ENCODE results near the gene ADAMTS17.

The ADAMTS17 gene

DNA sequence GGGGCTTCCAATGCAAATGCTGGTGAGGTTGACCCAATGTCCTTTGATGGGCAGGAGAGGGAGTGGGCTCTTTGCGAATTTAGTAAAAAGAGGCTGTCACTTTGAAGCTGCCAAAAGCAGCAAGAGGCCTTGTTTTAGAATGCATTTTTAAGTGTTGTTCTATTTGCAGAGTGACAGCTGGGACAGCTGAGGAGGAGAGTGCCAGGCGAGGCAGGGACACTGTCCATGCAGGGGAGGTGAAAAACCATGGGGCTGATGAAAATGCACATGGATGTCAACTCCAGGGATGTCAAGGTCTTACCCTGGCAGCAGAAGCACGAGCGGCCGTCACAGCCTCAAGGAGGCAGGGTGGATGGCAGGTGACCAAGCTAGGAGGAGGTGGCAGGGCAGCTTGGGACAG is 279.8 kb downstream of the ADAMTS17 start:
- DNase-seq: no peak

DNA sequence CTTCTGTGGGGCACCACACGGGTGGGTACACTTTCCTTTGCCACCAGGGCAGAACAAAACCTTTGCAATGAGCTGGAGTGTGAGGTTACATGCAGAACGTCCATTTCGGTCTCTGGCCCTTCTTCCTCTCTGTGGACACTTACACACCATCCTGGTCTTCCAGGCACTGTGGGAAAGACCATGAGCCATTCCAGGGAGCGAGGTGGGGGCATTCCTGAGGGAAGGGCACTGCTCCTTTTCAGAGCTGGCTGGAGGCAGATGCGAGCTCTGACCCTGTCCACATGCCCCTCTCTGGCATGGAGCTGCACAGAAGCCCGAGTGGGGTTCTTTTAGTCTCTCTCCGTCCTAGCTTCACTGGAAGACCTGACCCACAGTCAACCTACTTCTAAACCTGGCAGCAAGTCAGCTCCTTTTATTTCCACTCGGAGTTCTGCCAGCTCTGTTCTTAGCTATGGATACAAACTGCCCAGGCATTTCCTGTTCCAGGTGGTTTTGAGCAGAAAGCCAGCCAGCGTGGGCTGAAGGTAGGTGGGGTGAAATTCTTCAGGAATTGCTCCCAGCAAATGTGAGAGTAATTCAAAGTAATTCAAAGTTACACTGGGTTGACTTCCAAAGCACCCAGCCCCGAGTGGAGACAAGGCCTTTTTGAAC is 281.4 kb downstream of the ADAMTS17 start:
- DNase-seq: no peak

GRCh38 chr15:100059521-100059920 is 282.3 kb downstream of the ADAMTS17 start:
- no peak for DNase-seq

GRCh38 chr15:100059094-100059493 is 282.7 kb downstream of the ADAMTS17 start:
- no peak for DNase-seq

DNA sequence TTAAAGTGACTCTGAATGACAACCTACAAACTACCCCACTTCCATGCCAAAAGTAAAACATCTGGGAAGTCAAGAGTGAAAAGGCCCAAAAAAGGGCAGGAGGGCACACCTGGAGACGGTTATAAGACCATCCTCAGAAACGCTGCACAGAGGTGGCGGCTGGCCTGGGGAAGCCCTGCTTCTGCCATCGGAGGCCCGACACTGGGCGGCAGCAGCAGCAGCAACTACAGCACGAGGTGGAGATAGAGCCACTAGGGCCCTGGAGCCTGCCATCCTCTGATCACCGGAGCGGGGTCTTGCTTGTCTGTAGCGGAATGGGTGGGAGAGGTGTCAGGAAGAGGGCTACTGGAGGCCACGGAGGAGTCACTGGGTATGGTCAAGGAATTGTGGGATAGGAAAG is 283.3 kb downstream of the ADAMTS17 start:
- DNase-seq: no peak

- DNase-seq: no peak
Observed at GRCh38 chr15:100057281-100057680, 284.5 kb downstream of the ADAMTS17 start.

DNA sequence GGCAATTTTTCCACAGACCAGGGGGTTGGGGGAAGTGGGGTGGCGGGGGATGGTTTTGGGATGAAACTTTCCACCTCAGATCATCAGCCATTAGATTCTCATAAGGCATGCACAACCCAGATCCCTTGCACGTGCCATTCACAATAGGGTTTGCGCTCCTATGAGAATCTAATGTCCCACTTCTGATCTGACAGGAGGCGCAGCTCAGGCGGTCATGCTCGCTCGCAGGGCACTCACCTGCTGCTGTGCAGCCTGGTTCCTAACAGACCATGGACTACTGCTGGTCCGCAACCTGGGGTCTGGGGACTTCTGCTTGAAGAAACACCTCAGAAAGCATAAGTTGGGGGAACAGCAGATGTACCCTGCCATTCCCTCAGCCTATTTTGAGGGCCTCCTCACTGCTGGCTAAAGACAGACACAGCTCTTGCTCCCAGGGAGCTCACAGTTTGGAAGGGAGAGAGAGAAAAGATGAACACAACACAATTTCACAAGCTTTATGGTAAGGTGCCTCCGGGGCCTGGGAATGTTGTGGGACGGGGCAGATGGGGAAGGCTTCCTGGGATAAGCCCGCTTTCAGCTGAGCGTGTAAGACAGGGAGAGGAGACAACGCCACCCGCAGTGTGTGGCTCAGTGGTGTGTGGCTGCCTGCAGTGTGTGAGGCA is 285.2 kb downstream of the ADAMTS17 start:
- DNase-seq: no peak

- no peak for DNase-seq
Observed at GRCh38 chr15:100055821-100056220, 286.0 kb downstream of the ADAMTS17 start.

DNA sequence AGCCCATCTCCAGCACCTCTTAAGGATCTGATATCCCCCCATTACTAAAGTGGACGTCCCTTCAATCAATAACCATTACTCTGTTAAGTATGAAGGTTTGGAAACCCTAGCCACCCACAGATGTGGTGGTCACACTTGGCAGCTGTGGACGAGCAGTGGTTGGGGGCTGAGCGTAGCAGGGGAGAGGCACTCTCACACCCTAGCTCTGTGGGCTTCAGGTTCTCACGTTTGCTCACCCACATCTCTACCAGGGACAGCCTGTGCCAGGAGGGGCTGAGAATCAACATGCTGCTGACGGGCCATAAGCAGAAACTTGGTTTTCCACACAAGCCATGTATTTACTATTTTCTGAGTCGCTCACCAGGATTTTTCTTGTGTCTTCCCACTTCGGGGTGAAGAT is 287.2 kb downstream of the ADAMTS17 start:
- DNase-seq: no peak

GRCh38 chr15:100053474-100054121 is 288.2 kb downstream of the ADAMTS17 start:
- DNase-seq: no peak

DNA sequence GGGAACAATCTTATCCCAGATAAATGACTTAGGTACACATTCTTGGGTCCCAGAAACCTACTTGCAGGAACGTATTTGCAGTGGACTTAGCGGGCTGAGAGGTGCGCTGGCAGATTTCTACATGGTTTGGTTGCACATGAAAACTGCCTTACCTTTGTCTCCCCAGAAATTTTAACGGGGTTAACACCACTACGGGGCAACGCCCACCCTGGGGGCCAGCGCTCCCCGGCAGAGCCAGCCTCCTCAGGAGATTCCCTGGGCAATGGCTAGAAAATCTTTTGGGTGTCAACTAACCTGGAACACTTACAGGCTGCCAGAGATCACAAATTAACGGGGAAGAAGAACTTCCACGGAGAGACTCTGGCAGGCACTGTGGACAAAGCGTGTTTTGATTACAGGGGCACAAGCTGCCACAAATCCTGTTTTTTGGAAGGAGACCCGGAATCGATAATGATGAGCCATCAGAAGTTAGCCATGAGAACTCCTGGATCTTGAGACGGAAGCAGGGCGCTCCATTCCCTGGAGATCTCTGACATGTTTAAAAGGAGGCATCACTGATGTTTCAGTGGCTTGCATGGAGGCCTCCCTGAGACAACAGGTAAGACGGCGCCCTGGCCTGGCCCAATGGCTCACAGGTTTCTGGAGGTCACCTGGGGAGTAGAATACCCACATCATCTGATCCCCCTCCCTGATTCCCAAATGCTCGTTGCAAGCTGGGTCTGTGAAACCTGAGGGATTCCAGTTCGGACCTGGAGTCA is 288.9 kb downstream of the ADAMTS17 start:
- DNase-seq: no peak

DNA sequence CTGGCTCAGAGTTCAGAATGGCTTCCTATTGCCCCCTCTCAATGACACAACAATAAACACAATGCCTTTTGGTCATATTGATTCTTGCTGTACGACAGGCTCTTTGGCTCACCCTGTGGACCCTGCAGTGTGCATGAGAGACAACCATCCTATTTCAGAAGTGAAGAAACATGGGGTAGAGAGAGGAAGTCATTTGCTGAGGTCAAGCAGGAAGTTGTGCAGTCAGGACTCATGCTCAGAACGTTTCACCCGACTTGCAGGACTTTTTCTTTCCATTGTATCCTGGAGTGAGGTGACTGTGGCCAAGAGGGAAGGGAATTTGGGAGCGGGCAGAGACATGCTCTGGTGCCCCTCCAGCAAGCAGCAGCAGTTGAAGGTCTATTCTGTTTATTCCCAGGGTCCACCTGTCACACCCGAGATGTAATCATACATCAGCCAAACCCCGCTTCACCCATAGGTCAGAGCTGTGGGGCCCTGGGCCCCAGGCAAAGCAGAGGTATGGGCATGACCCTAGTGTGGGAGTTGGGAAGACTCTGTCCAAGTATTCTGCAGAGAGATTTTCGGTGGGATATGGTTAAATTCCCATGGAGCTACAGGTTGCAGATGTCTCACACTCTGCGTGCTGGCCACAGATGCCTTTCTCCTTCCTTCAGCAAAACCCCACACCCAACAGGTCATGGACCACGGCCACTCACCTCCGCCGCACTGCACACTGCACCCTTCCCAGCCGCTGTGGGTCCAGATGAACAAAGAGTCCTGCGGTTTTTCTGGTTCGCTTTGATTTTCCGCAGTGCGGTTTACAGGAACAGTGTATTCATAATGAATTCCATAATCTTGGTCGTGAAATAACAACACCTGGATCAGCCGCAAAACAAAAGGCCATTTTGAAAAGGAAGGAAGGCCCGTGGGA is 290.6 kb downstream of the ADAMTS17 start:
- DNase-seq: no peak

DNA sequence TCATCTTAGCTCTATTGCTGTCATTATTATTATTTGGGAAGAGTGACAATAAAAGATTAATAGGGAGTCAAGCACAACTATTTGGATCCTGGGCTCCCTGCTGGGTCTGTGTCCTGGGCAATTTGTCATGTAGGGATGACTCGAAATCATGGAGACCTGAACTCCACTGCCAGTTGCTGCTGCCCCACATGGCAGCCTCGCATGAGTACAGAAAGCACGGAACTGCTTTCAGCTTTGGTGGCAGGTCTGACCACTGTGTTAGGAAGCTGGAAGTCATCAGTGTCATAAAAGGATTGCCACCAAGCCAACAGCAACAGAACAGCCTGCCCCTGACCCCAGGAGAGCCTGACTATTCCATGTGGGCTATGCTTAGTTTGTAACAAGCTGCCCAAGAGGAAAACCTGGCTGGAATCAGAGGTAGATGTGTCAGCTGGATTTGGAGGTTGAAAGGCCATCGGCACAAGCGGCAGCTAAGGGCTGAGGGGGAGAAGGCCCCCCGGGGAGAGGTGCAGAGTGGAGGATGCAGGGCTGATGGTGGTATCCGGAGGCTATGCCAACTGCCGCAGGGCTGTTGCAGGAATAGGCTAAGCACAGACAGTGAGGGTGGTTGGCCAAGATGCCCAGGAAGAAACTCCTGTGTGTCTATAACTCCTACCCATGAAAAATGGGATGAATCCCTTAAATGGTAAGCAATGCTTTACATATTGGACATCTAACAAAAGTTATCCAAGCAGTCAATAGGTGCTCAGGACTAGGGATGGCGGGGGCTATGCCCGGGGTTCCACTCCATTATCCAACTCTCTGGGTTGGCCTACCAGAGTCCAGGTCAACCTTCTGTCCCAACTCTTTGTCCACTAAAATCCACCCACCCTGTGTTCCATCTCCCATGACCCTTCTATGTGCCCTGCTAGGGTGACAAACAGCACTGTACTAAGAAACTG is 291.6 kb downstream of the ADAMTS17 start:
- no peak for DNase-seq

GRCh38 chr15:100049483-100049882 is 292.3 kb downstream of the ADAMTS17 start:
- no peak for DNase-seq

- no peak for DNase-seq
Observed at GRCh38 chr15:100048736-100049135, 293.0 kb downstream of the ADAMTS17 start.

DNA sequence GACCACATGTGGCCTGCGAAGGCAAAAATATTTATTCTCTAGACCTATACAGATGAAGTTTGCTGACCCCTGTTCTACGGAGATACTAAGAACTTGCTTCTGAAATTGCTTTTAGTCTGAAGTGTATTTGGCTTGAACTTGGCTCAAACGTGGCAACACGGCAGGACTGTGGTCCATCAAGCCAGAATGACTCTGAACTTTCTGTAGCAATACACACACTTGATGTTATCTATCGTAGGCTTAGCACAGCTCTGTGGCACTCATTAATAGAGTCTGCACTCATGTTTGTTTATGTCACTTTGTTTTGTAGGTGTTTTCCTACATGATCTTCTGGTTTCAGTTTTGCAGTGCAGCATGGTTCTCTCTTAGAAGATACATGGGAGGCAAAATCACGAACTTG is 298.1 kb downstream of the ADAMTS17 start:
- DNase-seq: no peak

GRCh38 chr15:100043068-100043641 is 298.6 kb downstream of the ADAMTS17 start:
- DNase-seq: no peak

- no peak for DNase-seq
Observed at GRCh38 chr15:100042558-100042957, 299.2 kb downstream of the ADAMTS17 start.

- no peak for DNase-seq
Observed at GRCh38 chr15:100041127-100041828, 300.5 kb downstream of the ADAMTS17 start.

DNA sequence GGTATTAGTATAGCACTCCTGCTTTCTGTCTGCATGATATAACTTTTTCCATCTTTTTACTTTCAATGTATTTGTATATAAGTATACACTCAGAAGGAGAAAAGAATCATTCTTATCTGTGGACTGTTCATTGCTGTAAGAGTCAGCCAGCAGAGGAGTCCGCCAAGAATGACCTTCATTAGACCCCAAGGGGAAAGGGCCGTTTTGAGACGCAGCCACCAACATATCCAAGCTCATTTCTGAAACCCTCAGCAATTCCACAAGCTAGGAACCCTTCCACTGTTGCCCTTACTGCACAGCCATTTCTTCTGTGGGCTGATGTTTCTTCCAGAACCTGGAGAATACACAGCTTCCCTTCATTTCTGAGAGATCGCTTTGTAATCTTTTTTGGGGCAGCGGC is 301.8 kb downstream of the ADAMTS17 start:
- DNase-seq: no peak
